H1 (cell line): Measurements from ENCODE around the gene PKD1L1. TPM values are rescaled to one million over a fixed set of nuclear protein-coding genes. Genes with fewer than 3 reads are reported as not detected.

ENCODE experiments used
- CBX5 ChIP-seq: fragments of 300-800, 300-1000 bp; sonication (generic); IDR thresholded peaks from 2 replicates; pipeline ENCODE4 v1.7.1; 2016; ENCODE audit warnings: antibody characterized with exemption, low read length, low read depth
- NANOG ChIP-seq: IDR thresholded peaks from 2 replicates; pipeline ENCODE4 v1.6.1; 2011; ENCODE audit warnings: low read length, low read depth, mild to moderate bottlenecking, inconsistent platforms; ENCODE audit not compliant: insufficient read depth, poor library complexity, severe bottlenecking
- SP4 ChIP-seq: IDR thresholded peaks from 2 replicates; pipeline ENCODE4 v1.6.1; 2012; ENCODE audit warnings: low read length, inconsistent platforms
- polyA plus RNA-seq, 7 experiments: library from polyadenylated mRNA; depleted of rRNA in 3 of 7; stranded (reverse) in 5 of 7; unstranded in 2 of 7; fragments of >200 nt in 5 of 7; fragments of 200-250 nt in 2 of 7; gene quantifications; 1 replicate in 5 of 7; 2 replicates in 1 of 7; 4 replicates in 1 of 7; pipeline versions ENCODE4 v1.2.1 to v1.2.3, GENCODE V29; 2011 to 2013; ENCODE audit warnings: missing spikeins in 2 of 7, mixed read lengths in 2 of 7
- total RNA-seq: library from RNA; stranded (reverse); fragmentation: NEBNext Ultra II Directional; extraction: Animal tissue kit (Norgen Biotek cat#: 25700); gene quantifications from 2 replicates; pipeline ENCODE4 v1.2.1, GENCODE V29; 2021
- TF ChIP-seq, protein P1 (sequence below), 3 experiments: IDR thresholded peaks; 1 replicate in 2 of 3; 2 replicates in 1 of 3; pipeline versions ENCODE4 v1.5.1 to v1.6.1; 2011; ENCODE audit warnings: low read length in 3 of 3, mild to moderate bottlenecking in 3 of 3, inconsistent platforms in 2 of 3, low read depth in 1 of 3, moderate library complexity in 1 of 3; ENCODE audit not compliant: insufficient read depth in 1 of 3; ENCODE audit errors: control extremely low read depth in 1 of 3

PKD1L1 gene
- total and polyA plus RNA-seq, 2 of the 8 experiments (the other 6 are each of a cell fraction or from before 2014, with no cell fraction given), result 0.22 to 0.35 TPM

DNA sequence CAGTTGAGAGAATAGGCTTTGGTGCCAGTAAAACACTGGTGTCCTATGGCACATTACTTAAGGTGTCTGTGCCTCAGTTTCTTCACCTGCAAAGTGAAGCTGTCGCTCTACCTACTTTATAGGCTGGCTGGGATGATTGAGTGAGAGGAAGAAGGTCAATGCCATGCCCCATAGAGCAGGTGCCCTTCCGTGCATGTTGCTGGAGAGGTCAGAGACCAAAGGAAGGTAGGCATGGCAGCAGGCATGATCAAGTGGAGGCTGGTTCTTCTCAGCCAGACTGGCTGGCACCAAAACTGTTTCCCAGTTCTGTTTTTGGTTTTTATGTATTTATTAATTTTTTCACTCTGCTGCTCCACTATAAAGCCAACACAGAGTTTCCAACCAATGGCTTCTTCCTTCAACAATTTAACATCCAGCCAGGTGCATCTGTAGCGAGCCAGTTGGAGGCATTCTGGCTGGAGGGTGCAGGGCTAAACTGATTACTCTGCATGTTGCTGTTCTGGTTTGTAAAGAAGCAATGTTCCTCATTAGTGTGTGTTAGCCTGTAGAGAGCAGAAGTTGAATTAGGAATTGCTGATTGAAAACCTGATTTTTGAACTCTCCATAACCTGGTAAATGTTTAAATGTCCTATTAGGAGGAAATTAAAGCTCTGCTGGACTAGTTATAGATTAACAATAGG, 222.1 kb downstream of the PKD1L1 start (continued):
- TF ChIP-seq, protein P1, sequence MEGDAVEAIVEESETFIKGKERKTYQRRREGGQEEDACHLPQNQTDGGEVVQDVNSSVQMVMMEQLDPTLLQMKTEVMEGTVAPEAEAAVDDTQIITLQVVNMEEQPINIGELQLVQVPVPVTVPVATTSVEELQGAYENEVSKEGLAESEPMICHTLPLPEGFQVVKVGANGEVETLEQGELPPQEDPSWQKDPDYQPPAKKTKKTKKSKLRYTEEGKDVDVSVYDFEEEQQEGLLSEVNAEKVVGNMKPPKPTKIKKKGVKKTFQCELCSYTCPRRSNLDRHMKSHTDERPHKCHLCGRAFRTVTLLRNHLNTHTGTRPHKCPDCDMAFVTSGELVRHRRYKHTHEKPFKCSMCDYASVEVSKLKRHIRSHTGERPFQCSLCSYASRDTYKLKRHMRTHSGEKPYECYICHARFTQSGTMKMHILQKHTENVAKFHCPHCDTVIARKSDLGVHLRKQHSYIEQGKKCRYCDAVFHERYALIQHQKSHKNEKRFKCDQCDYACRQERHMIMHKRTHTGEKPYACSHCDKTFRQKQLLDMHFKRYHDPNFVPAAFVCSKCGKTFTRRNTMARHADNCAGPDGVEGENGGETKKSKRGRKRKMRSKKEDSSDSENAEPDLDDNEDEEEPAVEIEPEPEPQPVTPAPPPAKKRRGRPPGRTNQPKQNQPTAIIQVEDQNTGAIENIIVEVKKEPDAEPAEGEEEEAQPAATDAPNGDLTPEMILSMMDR (IDR thresholded peaks at IDR 0.05; ENCODE audit: control extremely low read depth in 1 of 3, insufficient read depth in 1 of 3, low read depth in 1 of 3, low read length in 3 of 3), result no peak
- no peak for TF ChIP-seq CBX5
- no peak for TF ChIP-seq NANOG
- TF ChIP-seq SP4, result no peak
